ENCODE data around the gene SMARCD1.

SMARCD1 gene

DNA sequence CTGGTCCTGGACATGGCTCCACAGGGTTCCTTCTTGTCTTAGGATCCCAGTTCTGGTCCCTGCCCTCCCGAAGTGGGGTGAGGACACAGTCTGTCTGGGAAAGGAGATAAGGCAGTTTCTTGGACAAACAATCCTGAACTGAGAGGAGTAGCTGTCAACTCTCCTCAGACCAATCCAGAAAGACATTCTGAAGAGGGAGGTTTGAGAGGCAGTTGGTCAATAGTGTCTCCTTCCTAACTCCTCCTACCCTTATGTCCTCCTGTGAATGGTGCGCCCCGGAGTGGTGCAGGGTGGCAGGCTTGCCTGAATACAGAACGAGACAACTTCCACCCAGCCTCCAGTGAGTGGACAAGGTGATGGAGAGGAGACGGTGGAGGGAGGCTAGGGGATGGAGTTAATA is 43.2 kb upstream of the SMARCD1 start:
- Histone ChIP-seq H3K4me3 (ENCODE audit: low read depth, low read length) (no peak overlapping the region), H3K9me3 (no peaks in the 10 kb centered on the region), H3K36me3 (no peaks in the 10 kb centered on the region), H3K27me3 (no peaks in the 10 kb centered on the region), H3K4me1 (peaks cover 4% of the 10 kb centered on the region; the same call in 1 of the 2 replicates)
- DNase-seq: no peak
- TF ChIP-seq, protein P1, sequence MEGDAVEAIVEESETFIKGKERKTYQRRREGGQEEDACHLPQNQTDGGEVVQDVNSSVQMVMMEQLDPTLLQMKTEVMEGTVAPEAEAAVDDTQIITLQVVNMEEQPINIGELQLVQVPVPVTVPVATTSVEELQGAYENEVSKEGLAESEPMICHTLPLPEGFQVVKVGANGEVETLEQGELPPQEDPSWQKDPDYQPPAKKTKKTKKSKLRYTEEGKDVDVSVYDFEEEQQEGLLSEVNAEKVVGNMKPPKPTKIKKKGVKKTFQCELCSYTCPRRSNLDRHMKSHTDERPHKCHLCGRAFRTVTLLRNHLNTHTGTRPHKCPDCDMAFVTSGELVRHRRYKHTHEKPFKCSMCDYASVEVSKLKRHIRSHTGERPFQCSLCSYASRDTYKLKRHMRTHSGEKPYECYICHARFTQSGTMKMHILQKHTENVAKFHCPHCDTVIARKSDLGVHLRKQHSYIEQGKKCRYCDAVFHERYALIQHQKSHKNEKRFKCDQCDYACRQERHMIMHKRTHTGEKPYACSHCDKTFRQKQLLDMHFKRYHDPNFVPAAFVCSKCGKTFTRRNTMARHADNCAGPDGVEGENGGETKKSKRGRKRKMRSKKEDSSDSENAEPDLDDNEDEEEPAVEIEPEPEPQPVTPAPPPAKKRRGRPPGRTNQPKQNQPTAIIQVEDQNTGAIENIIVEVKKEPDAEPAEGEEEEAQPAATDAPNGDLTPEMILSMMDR (IDR thresholded peaks at IDR 0.05; ENCODE audit: low read depth, low read length): no peak

DNA sequence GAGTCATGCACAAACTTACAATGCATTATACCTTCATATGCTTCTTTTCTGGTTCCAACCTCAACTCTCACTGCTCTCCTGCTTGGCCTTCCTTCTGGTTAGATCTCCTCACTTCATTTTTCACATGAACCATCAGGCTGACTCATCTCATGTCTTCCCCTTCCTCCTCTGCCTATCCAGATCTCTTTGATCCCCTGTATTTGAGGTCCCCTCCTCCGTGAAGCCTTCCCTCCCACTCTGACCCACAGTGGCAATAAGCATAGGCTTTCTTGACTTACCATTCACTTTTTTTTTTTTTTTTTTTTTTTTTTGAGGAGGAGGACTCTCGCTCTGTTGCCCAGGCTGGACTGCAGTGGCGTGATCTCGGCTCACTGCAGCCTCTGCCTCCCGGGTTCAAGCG is 42.4 kb upstream of the SMARCD1 start:
- Histone ChIP-seq H3K27me3 (no peaks in the 10 kb centered on the region), H3K4me1 (peaks cover 4% of the 10 kb centered on the region; the same call in 1 of the 2 replicates), H3K9me3 (no peaks in the 10 kb centered on the region), H3K4me3 (ENCODE audit: low read depth, low read length) (no peak overlapping the region), H3K36me3 (no peaks in the 10 kb centered on the region)
- no peak for DNase-seq
- TF ChIP-seq, protein P1 (IDR thresholded peaks at IDR 0.05; ENCODE audit: low read depth, low read length): no peak

DNA sequence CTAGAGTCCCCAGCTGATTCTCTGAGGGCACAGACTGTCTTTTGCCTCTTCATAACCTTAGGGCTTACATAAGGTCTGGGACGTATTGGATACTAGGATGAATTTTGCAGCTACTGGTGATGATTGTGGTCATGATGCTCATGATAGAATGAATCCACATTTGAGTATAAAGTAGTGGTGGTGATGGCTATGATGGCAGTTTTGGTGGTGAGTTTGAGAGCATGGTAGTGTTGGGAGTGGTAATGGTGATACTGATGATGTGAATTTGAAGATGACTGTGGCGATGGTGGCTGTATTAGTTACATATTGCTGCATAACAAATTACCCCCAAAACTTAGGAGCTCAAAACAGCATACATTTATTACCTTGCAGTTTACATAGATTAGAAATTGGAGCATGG is 41.8 kb upstream of the SMARCD1 start:
- H3K4me1 ChIP-seq: peaks cover 4% of the 10 kb centered on the region; the same call in 1 of the 2 replicates
- TF ChIP-seq, protein P1 (IDR thresholded peaks at IDR 0.05; ENCODE audit: low read depth, low read length): no peak
- DNase-seq: no peak

DNA sequence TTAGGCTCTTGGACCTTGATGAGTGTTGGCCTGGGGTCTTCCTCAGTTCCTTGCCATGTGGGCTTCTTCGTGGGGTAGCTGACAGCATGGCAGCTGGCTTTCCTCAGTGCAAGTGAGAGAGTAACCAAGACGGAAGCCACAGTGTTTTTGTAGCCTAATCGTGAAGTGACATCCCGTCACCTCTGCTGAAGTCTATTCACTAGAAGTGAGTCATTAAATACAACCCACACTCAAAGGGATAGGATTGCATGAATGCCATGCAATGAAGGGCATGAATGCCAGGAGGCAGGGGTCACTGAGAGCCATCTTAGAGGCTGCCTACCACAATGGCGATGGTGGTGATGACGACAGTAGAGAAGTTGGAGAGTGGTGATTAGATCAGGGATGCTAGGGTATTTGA is 41.3 kb upstream of the SMARCD1 start:
- TF ChIP-seq, protein P1 (IDR thresholded peaks at IDR 0.05; ENCODE audit: low read depth, low read length): no peak
- H3K4me3 ChIP-seq (ENCODE audit: low read depth, low read length): no peak overlapping the region
- DNase-seq: no peak
- peaks cover 4% of the 10 kb centered on the region; the same call in 1 of the 2 replicates for H3K4me1 ChIP-seq
- no peaks in the 10 kb centered on the region for H3K9me3 ChIP-seq
- no peaks in the 10 kb centered on the region for H3K36me3 ChIP-seq
- no peaks in the 10 kb centered on the region for H3K27me3 ChIP-seq

More for the DNA sequence above, 41.8 kb upstream of the SMARCD1 start:
- Histone ChIP-seq H3K36me3 (no peaks in the 10 kb centered on the region), H3K9me3 (no peaks in the 10 kb centered on the region), H3K27me3 (no peaks in the 10 kb centered on the region), H3K4me3 (ENCODE audit: low read depth, low read length) (no peak overlapping the region)

DNA sequence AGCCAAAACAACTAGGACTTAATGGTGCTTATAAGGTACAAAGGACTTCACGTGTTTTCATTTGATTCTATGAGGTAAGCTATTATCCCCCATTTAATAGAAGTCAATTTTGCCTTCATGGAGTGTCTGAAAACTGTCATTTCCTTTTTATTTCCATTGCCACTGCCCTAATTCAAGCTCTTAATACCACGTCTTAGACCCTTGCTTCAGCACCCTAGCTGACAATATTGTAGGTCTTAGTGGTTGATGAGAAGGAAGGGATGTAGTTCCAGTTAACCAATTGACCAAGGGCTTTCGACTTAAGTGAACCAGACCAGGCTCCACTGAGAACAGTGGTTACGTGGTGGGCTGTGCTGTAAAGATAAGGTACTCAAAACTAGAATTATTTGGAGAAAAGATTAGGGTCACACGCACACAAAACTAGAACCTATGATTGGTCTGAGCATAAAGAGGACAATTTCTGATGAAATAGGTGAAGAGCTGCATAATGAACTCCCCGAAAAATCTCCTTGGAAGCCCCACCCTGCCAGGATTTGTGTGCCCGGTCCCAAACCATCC is 37.4 kb upstream of the SMARCD1 start:
- H3K27me3 ChIP-seq: no peaks in the 10 kb centered on the region
- H3K4me3 ChIP-seq (ENCODE audit: low read depth, low read length): no peak overlapping the region
- no peak for DNase-seq
- 0 out of 2 replicates have a peak, but pooled peaks cover 3% of the 10 kb centered on the region for H3K4me1 ChIP-seq
- no peaks in the 10 kb centered on the region for H3K9me3 ChIP-seq
- H3K36me3 ChIP-seq: no peaks in the 10 kb centered on the region
- TF ChIP-seq, protein P1 (IDR thresholded peaks at IDR 0.05; ENCODE audit: low read depth, low read length): no peak

DNA sequence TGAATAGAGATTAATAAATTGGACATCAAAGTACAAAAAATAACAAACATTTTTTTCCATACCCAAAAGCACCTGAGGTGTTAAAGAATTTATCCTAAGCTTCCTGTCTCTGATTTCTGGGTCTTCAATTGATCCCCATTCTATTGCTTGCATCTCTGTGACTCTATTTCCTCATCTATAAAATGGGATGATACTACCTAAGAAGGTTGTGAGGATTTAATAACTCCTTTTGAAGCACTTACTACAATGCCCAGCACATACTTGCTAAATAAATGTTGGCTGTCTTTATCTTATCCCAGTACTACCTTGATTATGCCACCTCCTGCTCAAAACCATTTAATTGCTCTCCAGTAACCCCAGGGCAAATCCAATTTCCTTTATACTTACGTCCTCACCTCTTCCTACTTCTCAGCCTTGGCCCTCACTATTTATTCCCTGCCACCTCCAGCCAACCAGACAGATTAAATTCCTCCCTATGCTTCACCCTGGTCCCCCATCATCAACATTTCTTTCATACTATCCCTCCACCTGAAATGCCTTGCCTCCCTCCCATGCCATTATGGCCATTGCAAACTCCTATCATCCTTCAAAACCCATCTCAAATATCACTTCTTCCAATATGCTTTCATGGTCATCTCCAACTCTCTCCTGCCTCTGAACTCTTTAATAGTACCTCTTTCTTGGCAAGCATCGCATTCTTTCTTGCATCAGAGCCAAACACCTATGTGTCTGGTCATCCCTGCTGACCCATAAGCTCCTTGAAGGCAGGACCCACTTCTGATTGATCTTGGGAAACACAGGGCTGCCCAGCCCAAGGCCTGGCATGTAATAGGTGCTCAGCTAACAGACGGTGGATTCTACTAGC is 35.7 kb upstream of the SMARCD1 start:
- DNase-seq: no peak

More for the DNA sequence above, 35.7 kb upstream of the SMARCD1 start:
- TF ChIP-seq, protein P1 (IDR thresholded peaks at IDR 0.05; ENCODE audit: low read depth, low read length): no peak
- Histone ChIP-seq H3K27me3 (no peaks in the 10 kb centered on the region), H3K4me3 (ENCODE audit: low read depth, low read length) (no peak overlapping the region), H3K9me3 (no peaks in the 10 kb centered on the region), H3K36me3 (no peaks in the 10 kb centered on the region), H3K4me1 (0 out of 2 replicates have a peak, but pooled peaks cover 3% of the 10 kb centered on the region)
